ENCODE measurements around the gene WAPL.

WAPL gene

DNA sequence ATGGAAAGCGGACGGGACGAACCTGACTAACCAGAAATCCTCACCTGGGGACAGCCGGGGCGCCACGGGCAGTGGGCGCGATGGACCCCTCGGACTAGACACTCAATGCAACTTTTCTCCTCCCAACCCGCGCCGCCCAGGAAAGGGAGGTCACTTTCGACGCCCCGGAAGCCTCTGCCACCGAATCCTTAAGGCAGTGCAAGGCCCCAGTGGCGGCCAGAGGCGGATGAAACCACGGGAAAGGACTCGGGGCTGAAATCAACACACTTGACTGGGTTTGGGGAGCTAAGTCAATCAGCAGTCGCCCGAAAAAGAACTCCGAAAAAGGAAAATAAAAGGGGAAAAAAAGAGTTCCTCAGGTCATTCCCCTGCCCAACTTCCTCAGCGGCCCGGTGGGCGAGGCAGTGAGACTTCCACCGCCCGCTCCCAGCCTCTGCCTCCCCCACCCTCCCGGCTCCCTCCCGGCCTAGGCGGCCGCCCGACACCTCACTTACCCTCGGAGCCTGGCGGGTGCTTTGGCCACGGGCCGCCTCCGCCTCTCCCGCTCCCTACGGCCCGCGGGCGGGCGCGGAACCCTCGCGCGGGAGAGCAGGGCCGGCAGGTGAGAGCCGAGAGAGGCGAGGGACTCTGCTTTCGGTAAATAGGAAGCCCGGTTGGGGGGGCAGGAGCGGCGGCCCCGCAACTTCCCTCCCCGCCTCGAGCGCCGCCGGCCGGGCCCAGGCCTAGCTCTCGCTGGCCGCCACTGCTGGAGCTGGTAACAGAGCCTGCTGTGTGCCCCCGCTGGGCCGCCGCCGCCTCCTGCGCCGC is 518 bp downstream of the WAPL start:
- DNase-seq: no peak

DNA sequence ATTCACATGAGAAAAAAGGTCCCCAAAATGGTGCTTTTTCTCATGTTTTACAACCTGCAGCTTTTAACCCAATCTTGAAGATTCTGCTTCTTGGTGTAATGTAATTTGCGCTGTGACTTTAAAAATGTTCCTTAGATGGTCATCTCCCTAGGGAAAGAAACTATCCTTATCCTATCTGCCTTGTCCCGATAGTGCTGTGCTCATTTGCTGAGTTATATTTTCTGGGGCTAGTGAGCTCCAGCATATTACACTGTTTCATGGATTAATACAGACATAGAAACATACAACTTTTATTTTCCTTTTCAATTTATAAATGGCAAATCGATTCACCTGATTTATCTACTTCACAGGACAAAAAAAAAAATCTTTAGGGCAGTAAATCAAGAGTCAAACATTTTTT is 2.8 kb downstream of the WAPL start:
- DNase-seq: no peak

DNA sequence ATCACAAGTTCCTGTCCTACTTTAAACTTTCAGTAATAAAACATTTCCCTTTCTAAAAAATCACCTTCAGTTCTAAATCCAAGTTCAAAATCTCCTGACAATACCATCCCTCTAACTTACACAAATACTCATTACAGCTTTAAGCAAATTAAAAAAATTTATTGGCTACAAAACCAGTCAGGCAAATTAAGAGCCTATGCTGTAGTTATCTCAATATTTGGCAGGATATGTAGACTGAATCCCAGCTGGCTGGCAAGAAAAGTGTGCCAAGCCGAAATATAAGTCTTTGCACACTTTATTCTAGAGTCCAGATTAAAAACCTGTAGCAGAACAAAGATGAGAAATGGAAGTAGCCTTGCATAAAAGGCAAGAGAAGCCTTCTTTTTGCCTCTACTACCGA is 9.5 kb downstream of the WAPL start:
- DNase-seq: no peak

DNA sequence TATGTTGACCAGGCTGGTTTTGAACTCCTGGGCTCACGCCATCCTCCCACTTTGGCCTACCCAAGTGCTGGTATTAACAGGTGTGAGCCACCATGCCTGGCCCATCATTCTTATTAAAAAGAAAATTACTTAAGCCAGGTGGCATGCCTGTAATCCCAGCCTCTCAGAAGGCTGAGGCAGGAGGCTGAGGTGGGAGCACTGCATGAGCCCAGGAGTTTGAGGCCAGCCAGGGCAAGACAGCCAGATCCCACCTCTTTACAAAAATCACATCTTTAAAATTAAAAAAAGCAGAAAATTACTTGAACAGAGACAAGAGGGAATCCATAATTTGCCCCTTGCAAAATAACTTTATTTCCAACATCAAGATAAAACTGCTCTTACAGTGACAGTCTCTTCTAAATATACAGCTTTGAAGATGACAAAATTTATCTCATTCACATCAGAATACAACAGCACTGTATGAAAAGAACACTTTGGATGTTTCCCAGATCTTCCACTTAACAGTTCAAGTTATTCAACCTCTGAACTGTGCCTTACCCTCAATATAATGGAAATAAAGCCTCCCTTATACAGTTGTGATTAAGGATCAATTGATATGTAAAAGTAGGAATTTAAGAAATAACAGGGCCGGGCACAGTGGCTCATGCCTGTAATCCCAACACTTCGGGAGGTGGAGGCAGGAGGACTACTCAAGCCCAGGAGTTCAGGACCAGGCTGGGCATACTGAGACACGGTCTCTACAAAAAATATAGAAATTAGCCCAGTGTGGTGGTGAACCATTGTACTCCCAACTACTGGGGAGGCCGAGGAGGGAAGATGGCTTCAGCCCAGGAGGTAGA is 10.3 kb downstream of the WAPL start:
- no peak for DNase-seq

- no peak for DNase-seq
Observed at GRCh38 chr10:86509145-86509544, 12.4 kb downstream of the WAPL start.

DNA sequence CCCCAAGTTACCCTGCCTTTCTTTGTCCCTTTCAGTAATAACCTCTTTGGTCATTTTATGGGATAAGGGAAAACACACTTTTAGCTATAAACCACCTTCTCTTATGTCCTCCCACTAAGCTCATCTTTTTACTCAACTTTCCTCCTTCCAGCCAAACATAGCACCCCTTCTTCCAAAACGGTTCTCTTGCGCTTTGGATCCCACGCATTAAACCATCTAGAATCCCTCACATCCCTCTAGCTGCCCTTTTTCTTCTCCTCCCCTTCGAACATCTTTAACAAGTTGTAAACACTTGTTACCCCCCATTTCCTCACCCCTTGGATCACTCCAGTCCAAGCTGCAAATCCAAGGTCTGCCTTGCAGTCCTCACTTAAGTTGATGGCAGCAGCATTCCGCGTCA is 13.4 kb downstream of the WAPL start:
- no peak for DNase-seq

- no peak for DNase-seq
Observed at GRCh38 chr10:86506499-86506898, 15.1 kb downstream of the WAPL start.

DNA sequence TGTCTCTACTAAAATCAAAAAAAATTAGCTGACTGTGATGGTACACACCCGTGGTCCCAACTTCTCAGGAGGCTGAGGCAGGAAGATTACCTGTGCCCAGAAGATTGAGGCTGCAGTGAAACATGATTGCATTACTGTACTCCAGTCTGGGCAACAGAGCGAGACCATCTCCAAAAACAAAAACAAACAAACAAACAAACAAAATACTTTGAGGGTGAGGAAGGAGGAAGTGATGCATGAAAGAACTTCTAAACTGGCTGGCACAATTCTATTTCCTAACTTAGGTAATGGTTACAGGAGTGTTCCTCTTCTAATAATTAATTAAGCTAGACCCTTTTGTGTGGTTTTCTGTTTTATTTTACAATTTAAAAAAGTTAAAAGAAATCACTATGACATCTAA is 15.5 kb downstream of the WAPL start:
- no peak for DNase-seq

GRCh38 chr10:86504510-86504909 is 17.1 kb downstream of the WAPL start:
- DNase-seq: no peak

- DNase-seq: no peak
Observed at GRCh38 chr10:86500846-86501245, 20.7 kb downstream of the WAPL start.

GRCh38 chr10:86498598-86498997 is 23.0 kb downstream of the WAPL start:
- DNase-seq: no peak

- no peak for DNase-seq
Observed at GRCh38 chr10:86497621-86498020, 24.0 kb downstream of the WAPL start.

DNA sequence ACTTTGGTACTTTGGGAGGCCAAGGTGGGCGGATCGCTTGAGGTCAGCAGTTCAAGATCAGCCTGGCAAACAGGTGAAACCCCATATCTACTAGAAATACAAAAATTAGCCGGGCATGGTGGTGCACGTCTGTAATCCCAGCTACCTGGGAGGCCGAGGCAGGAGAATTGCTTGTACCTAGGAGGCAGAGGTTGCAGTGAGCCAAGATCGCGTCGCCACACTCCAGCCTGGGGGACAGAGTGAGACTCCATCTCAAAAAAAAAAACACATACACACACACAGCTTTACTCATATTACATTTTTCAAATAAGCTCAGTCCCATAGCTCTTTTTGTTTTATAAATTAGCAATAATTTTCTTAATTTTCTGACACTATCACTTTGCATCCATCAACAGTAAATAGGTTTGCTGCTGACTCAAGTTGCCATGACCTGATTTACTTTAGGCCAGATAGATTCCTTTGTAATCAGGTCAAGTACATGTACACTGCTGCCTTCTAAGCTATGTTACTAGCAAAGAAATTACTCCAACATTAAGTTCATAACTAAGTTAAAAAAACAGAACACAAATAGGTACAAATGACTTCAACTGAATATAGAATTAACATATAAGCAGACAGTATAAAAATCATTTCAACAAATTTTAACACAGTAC is 31.5 kb downstream of the WAPL start:
- DNase-seq: no peak

GRCh38 chr10:86489071-86489810 is 32.4 kb downstream of the WAPL start:
- no peak for DNase-seq

GRCh38 chr10:86486856-86487255 is 34.7 kb downstream of the WAPL start:
- no peak for DNase-seq

- no peak for DNase-seq
Observed at GRCh38 chr10:86483664-86484063, 37.9 kb downstream of the WAPL start.

GRCh38 chr10:86481761-86482160 is 39.8 kb downstream of the WAPL start:
- no peak for DNase-seq

DNA sequence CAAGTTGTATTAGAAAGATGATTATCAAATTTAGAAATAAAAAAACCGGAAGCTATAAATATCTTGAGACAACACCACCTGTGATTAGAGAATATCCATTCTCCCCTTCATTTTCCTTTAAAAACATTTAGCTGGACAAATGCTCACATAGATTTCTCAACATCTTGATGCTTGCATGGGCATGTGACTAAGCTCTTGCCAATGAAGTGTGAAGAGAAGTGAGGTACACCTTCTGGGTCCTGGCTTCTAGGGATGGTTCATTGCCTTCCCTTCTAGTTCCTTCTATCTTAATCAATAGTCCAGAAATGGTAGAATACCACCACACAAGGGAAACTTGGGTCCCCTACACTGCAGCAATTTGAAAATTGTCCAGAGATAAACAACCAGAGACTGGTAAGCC is 41.0 kb downstream of the WAPL start:
- DNase-seq: no peak

DNA sequence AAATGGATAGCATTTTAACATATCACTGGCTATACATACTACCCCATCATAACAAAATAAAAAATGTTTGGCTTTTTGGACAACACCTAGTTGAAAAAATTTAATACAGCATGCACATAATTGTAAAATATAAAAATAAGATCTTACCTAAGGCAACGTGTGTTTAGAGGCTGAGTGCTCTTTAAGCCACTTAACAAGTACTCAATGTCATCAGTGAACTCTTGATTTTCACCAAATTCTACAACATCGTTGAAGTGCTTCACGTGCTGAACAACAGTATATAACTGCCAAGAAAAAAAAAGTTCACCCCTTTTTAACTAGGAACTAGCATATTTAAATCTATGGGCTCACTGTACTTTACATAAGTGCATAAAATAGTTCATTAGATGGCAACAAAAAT is 49.5 kb downstream of the WAPL start:
- DNase-seq: no peak

- no peak for DNase-seq
Observed at GRCh38 chr10:86461963-86462804, 59.4 kb downstream of the WAPL start.

DNA sequence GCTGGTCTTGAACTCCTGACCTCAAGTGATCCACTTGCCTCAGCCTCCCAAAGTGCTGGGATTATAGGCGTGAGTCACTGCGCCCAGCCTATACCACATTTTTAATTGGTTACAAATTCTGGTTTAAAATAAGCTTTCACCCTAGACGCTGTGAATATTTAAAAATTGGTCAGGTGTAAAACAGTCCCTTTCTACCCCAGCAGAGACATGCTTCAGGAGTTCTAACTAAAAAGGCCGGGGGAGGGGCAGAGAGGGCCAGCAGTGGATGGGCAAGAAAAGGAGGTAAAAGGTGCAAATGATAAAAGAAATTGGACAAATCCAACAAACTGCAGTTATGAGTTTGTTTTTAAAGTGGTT is 70.0 kb downstream of the WAPL start:
- DNase-seq: no peak
